H1 (cell line): Measurements from ENCODE around the gene CACNA1B. TPM values are rescaled to one million over a fixed set of nuclear protein-coding genes. Genes with fewer than 3 reads are reported as not detected.

Experiments
- CBX8 ChIP-seq: fragments of 300-800, 300-1000 bp; sonication (generic); IDR thresholded peaks from 2 replicates; pipeline ENCODE4 v1.7.1; 2016; ENCODE audit warnings: low read depth, low read length, borderline replicate concordance
- POLR2AphosphoS5 ChIP-seq: IDR thresholded peaks from 2 replicates; pipeline ENCODE4 v1.6.1; 2011; ENCODE audit warnings: low read depth, low read length
- polyA plus RNA-seq, 7 experiments: library from polyadenylated mRNA; depleted of rRNA in 3 of 7; stranded (reverse) in 5 of 7; unstranded in 2 of 7; fragments of >200 nt in 5 of 7; fragments of 200-250 nt in 2 of 7; gene quantifications; 1 replicate in 5 of 7; 2 replicates in 1 of 7; 4 replicates in 1 of 7; pipeline versions ENCODE4 v1.2.1 to v1.2.3, GENCODE V29; 2011 to 2013; ENCODE audit warnings: missing spikeins in 2 of 7, mixed read lengths in 2 of 7
- total RNA-seq: library from RNA; stranded (reverse); fragmentation: NEBNext Ultra II Directional; extraction: Animal tissue kit (Norgen Biotek cat#: 25700); gene quantifications from 2 replicates; pipeline ENCODE4 v1.2.1, GENCODE V29; 2021
- TF ChIP-seq, protein P1 (sequence below): IDR thresholded peaks from 2 replicates; pipeline ENCODE4 v1.6.1; 2012; ENCODE audit warnings: inconsistent platforms

The CACNA1B gene
- total and polyA plus RNA-seq, 2 of the 8 experiments (the other 6 are each of a cell fraction or from before 2014, with no cell fraction given) = 1.5 to 5.7 TPM

DNA sequence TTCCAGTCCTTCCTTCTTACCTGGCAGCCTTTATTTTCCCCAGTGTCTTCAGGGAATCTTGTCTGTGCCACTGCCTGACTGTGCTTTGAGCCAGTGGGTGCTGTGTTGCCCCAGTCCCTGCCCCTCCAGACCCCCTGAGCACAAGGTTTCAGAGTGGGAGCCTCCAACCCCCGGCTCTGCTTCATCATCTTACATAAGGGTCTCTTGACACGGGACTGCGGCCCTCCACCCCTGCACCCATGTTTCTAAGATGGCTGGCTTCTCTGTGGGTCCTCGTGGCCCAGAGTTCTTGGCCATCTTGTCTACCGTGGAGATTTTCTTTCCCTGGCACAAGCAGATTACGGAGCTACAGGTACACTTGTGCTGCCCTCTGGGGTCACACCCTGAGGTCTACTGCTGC, 194.1 kb downstream of the CACNA1B start (continued):
- TF ChIP-seq, protein P1, sequence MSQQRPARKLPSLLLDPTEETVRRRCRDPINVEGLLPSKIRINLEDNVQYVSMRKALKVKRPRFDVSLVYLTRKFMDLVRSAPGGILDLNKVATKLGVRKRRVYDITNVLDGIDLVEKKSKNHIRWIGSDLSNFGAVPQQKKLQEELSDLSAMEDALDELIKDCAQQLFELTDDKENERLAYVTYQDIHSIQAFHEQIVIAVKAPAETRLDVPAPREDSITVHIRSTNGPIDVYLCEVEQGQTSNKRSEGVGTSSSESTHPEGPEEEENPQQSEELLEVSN = no peak
- TF ChIP-seq POLR2AphosphoS5 = no peak
- TF ChIP-seq CBX8 = no peak
